Measurements from ENCODE around the gene CLSTN1. TPM values are rescaled to one million over a fixed set of nuclear protein-coding genes. Genes with fewer than 3 reads are reported as not detected.
"Not testable (repeated sequence)": the region's sequence is repeated elsewhere in the genome, so short reads cannot be mapped to it uniquely, and the experiment has no call there.

The CLSTN1 gene
- total and polyA plus RNA-seq, 12 donors, result 37.1 to 79.8 (median 63.8) TPM

- intact Hi-C loops (cut with DNase I), result no loop called here
- H3K4me3 ChIP-seq, result no peak overlapping the region
- WGBS, 2 donors, result 98% methylated on average over 14 of the region's 14 CpGs
- H3K4me1 ChIP-seq, result peaks cover 0 to 7% (median 0%) of the 10 kb centered on the region in 9 donors
- H3K36me3 ChIP-seq, result peaks cover 0 to 100% (median 26%) of the 10 kb centered on the region in 9 donors
- ATAC-seq (no peak), DNase-seq (no peak)
- H3K27me3 ChIP-seq, result no peaks in the 10 kb centered on the region
- no peaks in the 10 kb centered on the region for H3K9me3 ChIP-seq
- TF ChIP-seq CTCF (IDR thresholded peaks at IDR 0.05), result no peak
- H3K27ac ChIP-seq, result no peak overlapping the region
Measured at GRCh38 chr1:9749361-9749760, 74.4 kb downstream of the CLSTN1 start.

GRCh38 chr1:9748391-9748790, 75.4 kb downstream of the CLSTN1 start:
- H3K4me3 ChIP-seq; ATAC-seq; H3K9me3 ChIP-seq; H3K27me3 ChIP-seq; H3K4me1 ChIP-seq; DNase-seq; intact Hi-C loops (cut with DNase I); H3K27ac ChIP-seq: not testable (repeated sequence)
- H3K36me3 ChIP-seq, result peaks cover 0 to 100% (median 34%) of the 10 kb centered on the region in 9 donors
- 94 to 95% methylated on average over 9 of the region's 9 CpGs for WGBS, 2 donors

- Histone ChIP-seq H3K9me3 (no peaks in the 10 kb centered on the region), H3K4me3 (no peak overlapping the region), H3K4me1 (no peaks in the 10 kb centered on the region), H3K36me3 (peaks cover 0 to 100% (median 46%) of the 10 kb centered on the region in 9 donors), H3K27me3 (no peaks in the 10 kb centered on the region), H3K27ac (no peak overlapping the region)
- intact Hi-C loops (cut with DNase I), result no loop called here
- DNase-seq, result no peak
- TF ChIP-seq CTCF (IDR thresholded peaks at IDR 0.05), result no peak
- ATAC-seq, result no peak
- WGBS, 2 donors, result 91 to 92% methylated on average over 7 of the region's 7 CpGs
Measured at GRCh38 chr1:9746651-9747050, 77.1 kb downstream of the CLSTN1 start.

- intact Hi-C loops (cut with DNase I), result no loop called here
- DNase-seq (no peak), ATAC-seq (no peak)
- H3K4me3 ChIP-seq, result no peak overlapping the region
- peaks cover 0 to 100% (median 50%) of the 10 kb centered on the region in 9 donors for H3K36me3 ChIP-seq
- 92 to 93% methylated on average over 3 of the region's 3 CpGs for WGBS, 2 donors
- H3K9me3 ChIP-seq, result no peaks in the 10 kb centered on the region
- no peak for TF ChIP-seq CTCF (IDR thresholded peaks at IDR 0.05)
- H3K4me1 ChIP-seq, result no peaks in the 10 kb centered on the region
- no peak overlapping the region for H3K27ac ChIP-seq
- no peaks in the 10 kb centered on the region for H3K27me3 ChIP-seq
Measured at GRCh38 chr1:9746211-9746610, 77.6 kb downstream of the CLSTN1 start.

- ATAC-seq (no peak), DNase-seq (no peak)
- Histone ChIP-seq H3K27ac (no peak overlapping the region), H3K4me3 (no peak overlapping the region), H3K27me3 (no peaks in the 10 kb centered on the region), H3K4me1 (no peaks in the 10 kb centered on the region), H3K36me3 (peaks cover 0 to 100% (median 50%) of the 10 kb centered on the region in 9 donors), H3K9me3 (no peaks in the 10 kb centered on the region)
- no peak for TF ChIP-seq CTCF (IDR thresholded peaks at IDR 0.05)
- WGBS, 2 donors, result 96 to 97% methylated on average over 28 of the region's 28 CpGs
- intact Hi-C loops (cut with DNase I), result no loop called here
Measured at GRCh38 chr1:9744106-9744799, 79.5 kb downstream of the CLSTN1 start.

All from heart right ventricle (tissue), 16 donors.